Hepatocyte (in vitro differentiated cells): ENCODE results near the gene CHID1. TPM values are rescaled to one million over a fixed set of nuclear protein-coding genes. Genes with fewer than 3 reads are reported as not detected.

Source experiments
- DNase-seq: peaks from one replicate; pipeline ENCODE4 v3.0.0-alpha.2; 2016; ENCODE audit warnings: low spot score
- H2AFZ ChIP-seq: fragments of 200-600 bp; sonication (generic); 2 replicates; pipeline ENCODE4 v1.6.0; 2016; ENCODE audit warnings: antibody characterized with exemption, mild to moderate bottlenecking
- H3K27ac ChIP-seq: fragments of 200-600 bp; sonication (generic); 2 replicates; pipeline ENCODE4 v1.5.1; 2016; ENCODE audit warnings: mild to moderate bottlenecking
- H3K27me3 ChIP-seq: fragments of 200-600 bp; sonication (generic); 2 replicates; pipeline ENCODE4 v1.6.1; 2016
- H3K36me3 ChIP-seq: fragments of 200-600 bp; sonication (generic); replicated peaks from 2 replicates; pipeline ENCODE4 v1.5.1; 2016; ENCODE audit warnings: low read depth; ENCODE audit not compliant: insufficient read depth
- H3K4me1 ChIP-seq: fragments of 200-600 bp; sonication (generic); 2 replicates; pipeline ENCODE4 v1.5.1; 2016; ENCODE audit warnings: mild to moderate bottlenecking, moderate library complexity; ENCODE audit not compliant: insufficient read depth
- H3K4me2 ChIP-seq: fragments of 200-600 bp; sonication (generic); 2 replicates; pipeline ENCODE4 v1.6.0; 2016
- H3K4me3 ChIP-seq: fragments of 200-600 bp; sonication (generic); 2 replicates; pipeline ENCODE4 v1.5.1; 2016; ENCODE audit warnings: mild to moderate bottlenecking
- H3K79me2 ChIP-seq: fragments of 200-600 bp; sonication (generic); 2 replicates; pipeline ENCODE4 v1.6.0; 2017; ENCODE audit warnings: mild to moderate bottlenecking
- H3K9me2 ChIP-seq: fragments of 200-600 bp; sonication (generic); replicated peaks from 2 replicates; pipeline ENCODE4 v1.6.0; 2017; ENCODE audit warnings: mild to moderate bottlenecking; ENCODE audit not compliant: insufficient read depth
- H3K9me3 ChIP-seq: fragments of 200-600 bp; sonication (generic); 2 replicates; pipeline ENCODE4 v1.5.1; 2016; ENCODE audit warnings: low read depth, mild to moderate bottlenecking
- H4K20me1 ChIP-seq: fragments of 200-600 bp; sonication (generic); 2 replicates; pipeline ENCODE4 v1.6.0; 2016; ENCODE audit warnings: mild to moderate bottlenecking; ENCODE audit not compliant: insufficient read depth, poor library complexity, severe bottlenecking
- CTCF ChIP-seq: fragments of 200-600 bp; sonication (generic); IDR thresholded peaks from 2 replicates; pipeline ENCODE4 v1.5.1; 2016; ENCODE audit warnings: antibody characterized with exemption, mild to moderate bottlenecking; ENCODE audit not compliant: poor library complexity
- EZH2 ChIP-seq: fragments of 200-600 bp; sonication (generic); IDR thresholded peaks from 2 replicates; pipeline ENCODE4 v1.6.1; 2016; ENCODE audit warnings: antibody characterized with exemption, mild to moderate bottlenecking, borderline replicate concordance
- EZH2phosphoT487 ChIP-seq: fragments of 200-600 bp; sonication (generic); IDR thresholded peaks from one replicate; pipeline ENCODE4 v1.6.1; 2018; ENCODE audit warnings: antibody characterized with exemption, mild to moderate bottlenecking, low read depth, moderate library complexity; ENCODE audit not compliant: unreplicated experiment, severe bottlenecking
- WGBS: methylation state at CpG from one replicate; pipeline ENCODE4 v1.1.6; 2016; ENCODE audit warnings: low lambda C conversion rate; ENCODE audit errors: missing lambda C conversion rate; 5-methylcytosine and 5-hydroxymethylcytosine counted together
- polyA plus RNA-seq: library from polyadenylated mRNA; unstranded; fragments of >200 nt; fragmentation: Nextera tagmentation; extraction: Ambion mirVana; gene quantifications from 2 replicates; pipeline ENCODE4 v1.2.1, GENCODE V29; 2016
- total RNA-seq: library from RNA; depleted of rRNA; stranded (reverse); fragments of >200 nt; gene quantifications from 2 replicates; pipeline ENCODE4 v1.2.3, GENCODE V29; 2014

The CHID1 gene
- total and polyA plus RNA-seq, 2 experiments from 2014 or later: 92.4 to 155 TPM

- peaks cover 18% of the 10 kb centered on the region for H3K4me1 ChIP-seq
- H3K27me3 ChIP-seq: no peaks in the 10 kb centered on the region
- H3K9me3 ChIP-seq: no peaks in the 10 kb centered on the region
- H3K9me2 ChIP-seq: no peaks in the 10 kb centered on the region
- peaks cover 46% of the 10 kb centered on the region for H3K79me2 ChIP-seq
- peak within 1 kb of the TSS; percentile 98 for H3K4me3 ChIP-seq
- WGBS: 13% methylated on average over 49 of the region's 124 CpGs
- DNase-seq: peak; percentile 98
- no peak for TF ChIP-seq EZH2
- TF ChIP-seq EZH2phosphoT487: no peak
- peak; percentile 76 for TF ChIP-seq CTCF
- H4K20me1 ChIP-seq: peaks cover 43% of the 10 kb centered on the region
- H3K36me3 ChIP-seq: no peaks in the 10 kb centered on the region
- peak within 1 kb of the TSS; percentile 99 for H3K27ac ChIP-seq
- peak within 1 kb of the TSS; percentile 97 for H3K4me2 ChIP-seq
- peak within 1 kb of the TSS; percentile 84 for H2AFZ ChIP-seq
These were observed 15.1 kb upstream of the CHID1 start, which contains the start of gene AP2A2 for GRCh38 chr11:925496-926301. Gene AP2A2, plus strand, starts transcription at chr11:925870. Its CDS starts 152 bp downstream, at chr11:926022.

- H4K20me1 ChIP-seq: peaks cover 38% of the 10 kb centered on the region
- peaks cover 40% of the 10 kb centered on the region for H3K79me2 ChIP-seq
- H3K4me2 ChIP-seq: peak overlapping the region; percentile 83
- H3K36me3 ChIP-seq: no peaks in the 10 kb centered on the region
- H3K27ac ChIP-seq: peak overlapping the region; percentile 72
- no peak for DNase-seq
- H3K9me2 ChIP-seq: no peaks in the 10 kb centered on the region
- no peak overlapping the region for H2AFZ ChIP-seq
- no peak overlapping the region for H3K4me3 ChIP-seq
- no peaks in the 10 kb centered on the region for H3K27me3 ChIP-seq
- H3K4me1 ChIP-seq: peaks cover 18% of the 10 kb centered on the region
- WGBS: 85% methylated on average over 18 of the region's 28 CpGs
- no peaks in the 10 kb centered on the region for H3K9me3 ChIP-seq
- TF ChIP-seq CTCF (no peak), EZH2 (no peak), EZH2phosphoT487 (no peak)
These were observed 14.5 kb upstream of the CHID1 start for GRCh38 chr11:925158-925495.

DNA sequence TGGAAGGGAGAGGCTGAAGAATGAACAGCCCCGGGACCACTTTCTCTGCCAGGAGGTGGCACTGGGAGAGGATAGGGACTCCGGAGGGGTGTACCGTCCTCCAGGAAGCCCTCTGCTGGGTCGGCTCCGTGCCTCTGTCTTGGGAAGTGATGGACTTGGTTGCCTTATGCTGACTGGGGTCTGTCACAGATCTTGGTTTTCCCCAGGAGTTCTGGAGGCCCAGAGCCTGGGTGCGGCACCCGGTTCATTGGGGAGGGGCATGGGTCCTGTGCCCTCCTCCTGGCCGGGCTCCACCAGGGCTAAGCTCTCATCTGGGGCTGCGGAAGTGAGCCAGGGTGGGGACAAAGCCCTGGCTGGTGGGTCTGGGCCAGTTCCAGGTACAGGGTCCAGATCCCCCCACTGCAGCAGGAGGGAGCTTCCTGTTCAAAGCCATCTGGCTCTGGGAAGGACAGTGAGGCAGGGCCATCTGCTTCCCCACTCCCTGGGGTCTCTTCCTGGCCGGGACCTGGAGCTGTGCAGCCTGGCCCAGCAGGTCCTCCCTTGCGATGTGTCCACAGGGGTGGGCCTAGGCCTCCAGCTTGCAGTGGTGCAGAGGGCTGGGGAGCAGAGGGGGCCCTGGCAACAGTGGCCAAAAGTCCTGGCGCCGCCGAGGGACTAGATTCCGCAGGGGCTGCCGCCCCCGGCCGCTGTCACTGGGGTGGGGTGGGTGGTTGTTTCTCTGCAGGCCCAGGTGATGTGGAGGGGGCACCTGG, 14.0 kb upstream of the CHID1 start:
- WGBS: 90% methylated on average over 18 of the region's 18 CpGs
- no peak for TF ChIP-seq CTCF
- no peak for TF ChIP-seq EZH2
- no peak for TF ChIP-seq EZH2phosphoT487
- Histone ChIP-seq H4K20me1 (peaks cover 32% of the 10 kb centered on the region), H3K9me3 (no peaks in the 10 kb centered on the region), H3K4me1 (peaks cover 18% of the 10 kb centered on the region), H3K4me3 (no peak overlapping the region), H3K27me3 (no peaks in the 10 kb centered on the region), H3K36me3 (no peaks in the 10 kb centered on the region), H3K4me2 (no peak overlapping the region), H3K27ac (no peak overlapping the region), H3K79me2 (peaks cover 35% of the 10 kb centered on the region), H2AFZ (no peak overlapping the region), H3K9me2 (no peaks in the 10 kb centered on the region)
- no peak for DNase-seq
